ENCODE results near the gene ST14. TPM values are rescaled to one million over a fixed set of nuclear protein-coding genes. Genes with fewer than 3 reads are reported as not detected.

Gene ST14
- total and polyA plus RNA-seq, 10 of the 15 experiments (the other 5 are each of a cell fraction or from before 2014, with no cell fraction given) = 0.02 to 3.9 (median 0.73) TPM; not detected in 2

- no peak for TF ChIP-seq TAF1 (IDR thresholded peaks at IDR 0.05; ENCODE audit: borderline replicate concordance, low read depth, low read length)
These were observed 52.3 kb downstream of the ST14 start (continued) for GRCh38 chr11:130211781-130212401.

GRCh38 chr11:130212431-130212961 lies 52.9 kb downstream of the ST14 start:
- intact Hi-C loops (cut with micrococcal nuclease; ENCODE audit: unreplicated experiment) (loop anchor here (2.0 kb wide), 1 partner anchor 650 kb away; no protein-coding TSS in a partner anchor), in situ Hi-C loops (cut with MboI) (loop anchor here (10.0 kb wide), 1 partner anchor 212 kb away; the partner anchor contains the start of gene ADAMTS8)
- 36% methylated on average over 11 of the region's 11 CpGs for WGBS (ENCODE audit: insufficient coverage, insufficient replicate concordance, low lambda C conversion rate, missing lambda C conversion rate)
- FAIRE-seq = no peak
- Histone ChIP-seq H3K4me2 (ENCODE audit: control insufficient read depth, insufficient read depth) (no peak overlapping the region), H4K20me1 (ENCODE audit: control insufficient read depth, insufficient read depth) (peaks cover 6% of the 10 kb centered on the region; the same call in 1 of the 2 replicates), H3K79me2 (ENCODE audit: control insufficient read depth, insufficient read depth, low read length) (no peaks in the 10 kb centered on the region), H3K27me3 (replicated peaks in 1 of 2; ENCODE audit: control insufficient read depth in 2 of 2, insufficient read depth in 2 of 2, low read length in 1 of 2) (no peaks in the 10 kb centered on the region), H3K4me1 (ENCODE audit: control insufficient read depth, insufficient read depth, low read length) (no peaks in the 10 kb centered on the region), H3K27ac (ENCODE audit: control insufficient read depth, insufficient read depth) (no peak overlapping the region), H3K4me3 (no peak overlapping the region), H2AFZ (ENCODE audit: control insufficient read depth, low read depth, low read length) (no peak overlapping the region), H3K9me3 (replicated peaks; ENCODE audit: control insufficient read depth, insufficient read depth, low read length) (no peaks in the 10 kb centered on the region), H3K36me3 (ENCODE audit: control insufficient read depth in 2 of 2, insufficient read depth in 2 of 2, low read length in 1 of 2) (no peaks in the 10 kb centered on the region), H3K9ac (ENCODE audit: control insufficient read depth, insufficient read depth, low read length) (no peak overlapping the region)
- ChIA-PET POLR2A (interaction anchor here (0.6 kb wide), 1 partner anchor 28 kb away, joined by 3 read pairs; no protein-coding TSS in a partner anchor), RAD21 (ENCODE audit: unreplicated experiment) (interaction anchor here (0.6 to 1.6 kb wide), 28 partner anchors 11 to 650 kb away, joined by 3 to 43 read pairs (median 3); partner anchors contain the start of gene ST14), SMC1A (ENCODE audit: uncharacterized antibody, unreplicated experiment) (interaction anchor here (0.6 to 3.0 kb wide), 22 partner anchors 11 to 1603 kb away, joined by 3 to 43 read pairs (median 4); no protein-coding TSS in a partner anchor), CTCF (interaction anchor here (0.7 to 1.8 kb wide), 44 partner anchors 11 to 684 kb away, joined by 3 to 72 read pairs (median 4); no protein-coding TSS in a partner anchor)
- no peak for DNase-seq (ENCODE audit: low read depth, low spot score)
- peak; percentile 55 for ATAC-seq
- no TSS peak for BruUV-seq (replicated peaks)
- no peak for TF ChIP-seq MEF2B (IDR thresholded peaks at IDR 0.05; ENCODE audit: partially characterized antibody, poor library complexity, severe bottlenecking)

All from GM12878 (cell line).